Measurements from ENCODE around the gene PITPNC1.

GRCh38 chr17:67358612-67359011 is 18.5 kb upstream of the PITPNC1 start:
- TF ChIP-seq CTCF (IDR thresholded peaks at IDR 0.05), result no peak
- TF ChIP-seq POLR2A (IDR thresholded peaks at IDR 0.05), result no peak
- TF ChIP-seq POLR2AphosphoS5 (IDR thresholded peaks at IDR 0.05; ENCODE audit: insufficient read depth in 1 of 2, low read depth in 1 of 2), result no peak
